Peyer's patch (tissue), 4 donors: ENCODE results near the gene TMOD3. TPM values are rescaled to one million over a fixed set of nuclear protein-coding genes. Genes with fewer than 3 reads are reported as not detected.

Source experiments
- DNase-seq, 3 donors: peaks; one replicate each; pipeline ENCODE4 v3.0.0-alpha.2; 2017 to 2019
- H3K27ac ChIP-seq, 4 donors: fragments of 200-600 bp; sonication (generic); one replicate each; pipeline ENCODE4 v1.5.1; 2016 to 2019
- H3K27me3 ChIP-seq, 2 donors: fragments of 200-600 bp; sonication (generic); one replicate each; pipeline ENCODE4 v1.5.1; 2019
- H3K36me3 ChIP-seq, 3 donors: fragments of 200-600 bp; sonication (generic); one replicate each; pipeline ENCODE4 v1.5.1; 2016 to 2019
- H3K4me1 ChIP-seq, 4 donors: fragments of 200-600 bp; sonication (generic); one replicate each; pipeline ENCODE4 v1.5.1; 2016 to 2019
- H3K4me3 ChIP-seq, 4 donors: fragments of 200-600 bp; sonication (generic); 1 replicate in 3 of 4; 2 replicates in 1 of 4; pipeline ENCODE4 v1.5.1; 2016 to 2019; ENCODE audit warnings: mild to moderate bottlenecking in 1 of 4
- H3K9me3 ChIP-seq, 4 donors: fragments of 200-600 bp; sonication (generic); one replicate each; pipeline ENCODE4 v1.5.1; 2016 to 2019; ENCODE audit warnings: mild to moderate bottlenecking in 1 of 4
- CTCF ChIP-seq, 6 experiments: fragments of 450-650 bp in 4 of 6; fragments of 200-600 bp in 2 of 6; sonication (generic) in 1 of 6; IDR thresholded peaks; one replicate each; pipeline ENCODE4 v1.5.1; 2017 to 2019; ENCODE audit warnings: antibody characterized with exemption in 6 of 6, mild to moderate bottlenecking in 3 of 6, moderate library complexity in 1 of 6
- POLR2A ChIP-seq, 2 donors: fragments of 450-650 bp; IDR thresholded peaks; one replicate each; pipeline ENCODE4 v1.5.1; 2017; ENCODE audit warnings: antibody characterized with exemption in 2 of 2, mild to moderate bottlenecking in 2 of 2, moderate library complexity in 2 of 2
- total RNA-seq, 4 donors: library from RNA; depleted of rRNA; stranded (reverse); fragments of >200 nt; gene quantifications; one replicate each; pipeline ENCODE4 v1.1.0, GENCODE V29; 2016

Gene TMOD3
- total RNA-seq, 4 donors from 2014 or later = 39.3 to 51.8 (median 42.0) TPM

- DNase-seq = no peak
- H3K36me3 ChIP-seq = no peaks in the 10 kb centered on the region
- peak overlapping the region in 1 of 4 donors; percentile 63 for H3K27ac ChIP-seq
- TF ChIP-seq POLR2A (IDR thresholded peaks at IDR 0.05) (no peak), CTCF (IDR thresholded peaks at IDR 0.05) (no peak)
- peaks cover 0 to 50% (median 15%) of the 10 kb centered on the region in 4 donors for H3K4me1 ChIP-seq
- H3K4me3 ChIP-seq = no peak overlapping the region
- no peaks in the 10 kb centered on the region for H3K9me3 ChIP-seq
- H3K27me3 ChIP-seq = no peaks in the 10 kb centered on the region
Measured at GRCh38 chr15:51842265-51842664, 12.8 kb downstream of the TMOD3 start.

- TF ChIP-seq POLR2A (IDR thresholded peaks at IDR 0.05) = no peak
- no peak for TF ChIP-seq CTCF (IDR thresholded peaks at IDR 0.05)
- H3K36me3 ChIP-seq = no peaks in the 10 kb centered on the region
- no peaks in the 10 kb centered on the region for H3K9me3 ChIP-seq
- H3K27ac ChIP-seq = peak overlapping the region in 3 of 4 donors; percentile 3 to 63 (median 10)
- peak in 1 of 3 donors; percentile 64 for DNase-seq
- H3K4me3 ChIP-seq = no peak overlapping the region
- no peaks in the 10 kb centered on the region for H3K27me3 ChIP-seq
- H3K4me1 ChIP-seq = peaks cover 0 to 41% (median 12%) of the 10 kb centered on the region in 4 donors
Measured at GRCh38 chr15:51842852-51843737, 13.6 kb downstream of the TMOD3 start.

DNA sequence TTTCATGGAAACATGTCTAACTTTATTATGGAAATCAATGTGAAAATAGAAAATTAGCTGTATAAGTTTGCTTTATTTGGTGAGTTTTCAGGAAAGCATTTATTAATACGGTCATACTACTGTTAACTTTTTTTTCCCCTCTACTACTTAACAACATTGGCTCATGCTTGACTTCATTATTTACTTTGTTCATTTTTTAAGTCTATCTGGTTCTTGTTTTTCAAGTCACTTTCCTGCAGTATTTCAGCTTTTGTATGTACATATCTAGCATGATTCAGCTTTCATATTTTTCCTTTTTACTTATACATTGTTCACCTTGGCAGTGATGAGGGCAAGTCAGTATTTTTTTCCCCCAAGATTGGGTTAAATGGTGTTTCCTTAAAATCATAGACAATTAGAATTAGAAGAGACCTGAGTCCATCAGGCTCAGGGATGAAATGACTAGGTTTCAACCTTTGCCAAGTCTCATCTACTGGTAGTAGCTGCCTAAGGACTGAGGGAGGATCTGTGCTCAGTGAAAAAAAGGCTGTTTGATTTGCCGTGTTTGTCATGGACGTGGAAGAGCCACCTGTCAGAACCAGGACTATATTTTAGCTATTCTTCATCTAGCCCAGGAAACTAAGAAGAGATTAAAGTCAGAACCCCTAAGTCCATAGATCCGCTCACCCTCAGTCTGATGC is 15.4 kb downstream of the TMOD3 start:
- H3K9me3 ChIP-seq = no peaks in the 10 kb centered on the region
- H3K4me3 ChIP-seq = no peak overlapping the region
- H3K4me1 ChIP-seq = peaks cover 0 to 38% (median 12%) of the 10 kb centered on the region in 4 donors
- no peaks in the 10 kb centered on the region for H3K27me3 ChIP-seq
- no peaks in the 10 kb centered on the region for H3K36me3 ChIP-seq
- no peak for DNase-seq
- peak overlapping the region in 1 of 4 donors; percentile 2 for H3K27ac ChIP-seq
- TF ChIP-seq POLR2A (IDR thresholded peaks at IDR 0.05) (no peak), CTCF (IDR thresholded peaks at IDR 0.05) (no peak)

DNA sequence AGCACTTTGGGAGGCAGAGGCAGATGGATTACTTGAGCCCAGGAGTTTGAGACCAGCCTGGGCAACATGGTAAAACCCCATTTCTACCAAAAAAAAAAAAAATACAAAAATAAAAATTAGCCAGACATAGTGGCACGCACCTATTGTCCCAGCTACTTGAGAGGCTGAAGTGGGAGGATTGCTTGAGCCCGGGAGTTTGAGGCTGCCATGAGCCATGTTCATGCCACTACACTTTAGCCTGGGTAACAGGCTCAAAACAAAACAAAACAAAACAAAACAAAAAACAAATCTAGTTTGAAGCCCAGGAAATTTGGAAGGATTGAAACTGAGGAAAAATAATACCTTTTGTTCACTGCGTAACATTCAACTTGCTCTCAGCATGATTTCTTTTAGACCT is 16.6 kb downstream of the TMOD3 start:
- H3K36me3 ChIP-seq = no peaks in the 10 kb centered on the region
- no peak overlapping the region for H3K4me3 ChIP-seq
- peaks cover 0 to 38% (median 12%) of the 10 kb centered on the region in 4 donors for H3K4me1 ChIP-seq
- H3K27ac ChIP-seq = peak overlapping the region in 2 of 4 donors; percentile 16 to 22
- no peak for DNase-seq
- H3K27me3 ChIP-seq = no peaks in the 10 kb centered on the region
- TF ChIP-seq CTCF (IDR thresholded peaks at IDR 0.05) = no peak
- TF ChIP-seq POLR2A (IDR thresholded peaks at IDR 0.05) = no peak
- no peaks in the 10 kb centered on the region for H3K9me3 ChIP-seq

DNA sequence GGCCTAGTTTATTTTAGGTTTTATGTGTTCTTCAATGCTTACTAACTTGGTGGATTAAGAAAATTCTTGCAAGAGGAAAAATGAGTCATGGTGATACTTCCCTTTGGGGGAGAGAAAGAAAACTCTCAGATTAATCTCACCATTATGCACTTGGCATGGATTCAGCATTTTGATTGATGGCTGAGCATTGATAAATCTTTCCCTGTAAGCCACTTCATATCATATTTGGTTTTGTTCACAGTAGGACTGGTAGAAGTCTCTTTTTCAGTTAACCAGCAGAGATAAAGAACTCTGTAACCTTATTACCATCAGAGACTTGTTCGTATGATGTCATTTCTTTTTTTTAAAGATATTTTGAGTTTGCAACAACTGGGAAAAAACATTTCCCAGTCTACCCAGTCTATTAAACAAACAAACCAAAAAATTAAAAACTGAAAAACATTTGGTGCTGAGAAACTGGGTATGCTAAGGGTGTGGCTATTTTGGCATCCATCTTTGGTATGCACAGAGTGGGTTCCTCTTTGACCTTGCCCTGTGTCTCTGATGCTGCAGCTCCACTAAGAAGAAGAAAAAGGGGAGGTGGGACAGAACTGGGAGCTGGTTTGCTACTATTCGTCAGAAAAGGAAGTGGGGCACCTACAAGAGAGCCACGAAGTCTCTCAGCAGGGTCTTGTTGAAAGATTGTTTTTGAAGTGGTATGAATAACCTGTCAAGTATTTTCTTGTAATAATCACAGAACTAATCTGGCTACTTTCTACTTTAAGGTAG is 17.2 kb downstream of the TMOD3 start:
- Histone ChIP-seq H3K27ac (peak overlapping the region in 3 of 4 donors; percentile 3 to 22 (median 22)), H3K4me1 (peaks cover 0 to 33% (median 12%) of the 10 kb centered on the region in 4 donors), H3K9me3 (no peaks in the 10 kb centered on the region), H3K27me3 (no peaks in the 10 kb centered on the region), H3K4me3 (no peak overlapping the region), H3K36me3 (no peaks in the 10 kb centered on the region)
- TF ChIP-seq POLR2A (IDR thresholded peaks at IDR 0.05) = no peak
- no peak for TF ChIP-seq CTCF (IDR thresholded peaks at IDR 0.05)
- DNase-seq = no peak
